SK-N-MC (cell line): ENCODE data around the gene CDNF.

Experiments
- EZH2 ChIP-seq: fragments of 200-600 bp; sonication (generic); IDR thresholded peaks from one replicate; pipeline ENCODE4 v1.6.1; 2017; ENCODE audit warnings: antibody characterized with exemption
- FOXP2 ChIP-seq: optimal IDR thresholded peaks from 2 replicates; pipeline ENCODE3; 2011; ENCODE audit warnings: mild to moderate bottlenecking, moderate library complexity; ENCODE audit not compliant: insufficient read depth; ENCODE audit errors: extremely low read length, control extremely low read depth
- POLR2AphosphoS5 ChIP-seq: IDR thresholded peaks from 2 replicates; pipeline ENCODE4 v1.6.1; 2012; ENCODE audit warnings: mild to moderate bottlenecking, low read depth, low read length, borderline replicate concordance

DNA sequence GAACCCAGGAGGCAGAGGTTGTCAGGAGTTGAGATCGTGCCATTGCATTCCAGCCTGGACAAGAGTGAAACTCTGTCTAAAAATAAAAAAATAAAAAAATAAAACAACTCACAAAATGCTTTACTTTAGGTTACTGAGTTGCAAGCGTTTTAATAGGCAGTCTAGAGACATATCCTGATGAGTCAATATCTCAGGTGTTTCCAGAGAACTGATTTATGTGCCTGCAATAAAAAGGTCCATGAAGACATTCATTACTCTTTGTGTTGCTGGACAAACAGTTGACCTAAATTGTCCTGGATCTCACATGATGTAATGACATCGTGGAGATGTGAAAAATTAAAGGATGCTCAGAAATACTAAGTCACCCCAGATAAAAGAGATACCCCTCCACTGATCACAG lies 31.5 kb downstream of the CDNF start:
- TF ChIP-seq EZH2 = no peak
- no peak for TF ChIP-seq POLR2AphosphoS5
- TF ChIP-seq FOXP2 = no peak
